Muscle layer of duodenum (tissue), 2 donors: Measurements from ENCODE around the gene SQOR.

Experiments
- H3K27ac ChIP-seq: one replicate; pipeline ENCODE4 v1.7.0; 2013; ENCODE audit warnings: mild to moderate bottlenecking, low read length
- H3K27me3 ChIP-seq: one replicate; pipeline ENCODE4 v1.7.0; 2013; ENCODE audit warnings: low read depth, mild to moderate bottlenecking, control low read depth, low read length
- H3K36me3 ChIP-seq, 2 donors: one replicate each; pipeline ENCODE4 v1.7.0; 2013; ENCODE audit warnings: low read length in 2 of 2, control low read depth in 1 of 2, mild to moderate bottlenecking in 1 of 2; ENCODE audit not compliant: insufficient read depth in 2 of 2, control insufficient read depth in 1 of 2
- H3K4me1 ChIP-seq, 2 donors: one replicate each; pipeline ENCODE4 v1.7.0; 2013; ENCODE audit warnings: low read length in 2 of 2, mild to moderate bottlenecking in 2 of 2, control low read depth in 1 of 2, moderate library complexity in 1 of 2; ENCODE audit not compliant: insufficient read depth in 2 of 2, control insufficient read depth in 1 of 2
- H3K4me3 ChIP-seq, 2 donors: one replicate each; pipeline ENCODE4 v1.7.0; 2013; ENCODE audit warnings: low read length in 2 of 2, low read depth in 1 of 2, mild to moderate bottlenecking in 1 of 2
- H3K9me3 ChIP-seq, 2 donors: one replicate each; pipeline ENCODE4 v1.7.0; 2013; ENCODE audit warnings: low read length in 2 of 2, control low read depth in 1 of 2, mild to moderate bottlenecking in 1 of 2; ENCODE audit not compliant: control insufficient read depth in 1 of 2
- donor health status: healthy.

SQOR gene

GRCh38 chr15:45634432-45635190 lies at the start of gene SQOR:
TSS of gene SQOR (plus strand) at chr15:45635029. CDS start at chr15:45658924, 23,895 bp downstream.
- Histone ChIP-seq H3K27me3 (no peaks in the 10 kb centered on the region), H3K36me3 (no peaks in the 10 kb centered on the region), H3K27ac (peak within 1 kb of the TSS; percentile 93), H3K4me1 (peaks cover 7 to 18% of the 10 kb centered on the region in 2 donors), H3K4me3 (peak within 1 kb of the TSS; percentile 85 to 93), H3K9me3 (no peaks in the 10 kb centered on the region)

GRCh38 chr15:45585069-45585791 lies 49.6 kb upstream of the SQOR start:
- Histone ChIP-seq H3K27me3 (no peaks in the 10 kb centered on the region), H3K4me3 (no peak overlapping the region), H3K36me3 (peaks cover 0 to 6% of the 10 kb centered on the region in 2 donors), H3K9me3 (no peaks in the 10 kb centered on the region), H3K27ac (no peak overlapping the region), H3K4me1 (peaks cover 11 to 31% of the 10 kb centered on the region in 2 donors)

GRCh38 chr15:45586125-45586524 lies 48.7 kb upstream of the SQOR start:
- peaks cover 11 to 39% of the 10 kb centered on the region in 2 donors for H3K4me1 ChIP-seq
- H3K36me3 ChIP-seq = peaks cover 0 to 6% of the 10 kb centered on the region in 2 donors
- H3K4me3 ChIP-seq = peak overlapping the region; percentile 89 to 99
- H3K27ac ChIP-seq = peak overlapping the region; percentile 99
- H3K9me3 ChIP-seq = no peaks in the 10 kb centered on the region
- H3K27me3 ChIP-seq = no peaks in the 10 kb centered on the region

GRCh38 chr15:45586601-45587094 lies 48.2 kb upstream of the SQOR start:
- Histone ChIP-seq H3K9me3 (no peaks in the 10 kb centered on the region), H3K36me3 (peaks cover 0 to 6% of the 10 kb centered on the region in 2 donors), H3K4me3 (peak overlapping the region; percentile 89 to 99), H3K4me1 (peaks cover 11 to 39% of the 10 kb centered on the region in 2 donors), H3K27me3 (no peaks in the 10 kb centered on the region), H3K27ac (peak overlapping the region; percentile 99)

- H3K4me3 ChIP-seq = peak within 1 kb of the TSS; percentile 89 to 99
- peaks cover 11 to 39% of the 10 kb centered on the region in 2 donors for H3K4me1 ChIP-seq
- no peaks in the 10 kb centered on the region for H3K27me3 ChIP-seq
- peak within 1 kb of the TSS; percentile 99 for H3K27ac ChIP-seq
- H3K36me3 ChIP-seq = peaks cover 1 to 6% of the 10 kb centered on the region in 2 donors
- H3K9me3 ChIP-seq = no peaks in the 10 kb centered on the region
Measured at GRCh38 chr15:45587095-45587862, 47.5 kb upstream of the SQOR start, which contains the start of gene BLOC1S6. TSS of gene BLOC1S6 (plus strand) at chr15:45587379. CDS start at chr15:45587444, 65 bp downstream.

- Histone ChIP-seq H3K27ac (peak overlapping the region; percentile 99), H3K27me3 (no peaks in the 10 kb centered on the region), H3K4me3 (peak overlapping the region; percentile 89 to 99), H3K4me1 (peaks cover 11 to 39% of the 10 kb centered on the region in 2 donors), H3K36me3 (peaks cover 3 to 6% of the 10 kb centered on the region in 2 donors), H3K9me3 (no peaks in the 10 kb centered on the region)
Measured at GRCh38 chr15:45587863-45588170, 47.0 kb upstream of the SQOR start.

- Histone ChIP-seq H3K27ac (peak overlapping the region; percentile 99), H3K4me1 (peaks cover 11 to 39% of the 10 kb centered on the region in 2 donors), H3K27me3 (no peaks in the 10 kb centered on the region), H3K9me3 (no peaks in the 10 kb centered on the region), H3K36me3 (peaks cover 3 to 9% of the 10 kb centered on the region in 2 donors), H3K4me3 (peak overlapping the region; percentile 89 to 99)
Measured at GRCh38 chr15:45588219-45588875, 46.5 kb upstream of the SQOR start.

GRCh38 chr15:45589256-45589655 lies 45.6 kb upstream of the SQOR start:
- H3K27ac ChIP-seq = no peak overlapping the region
- H3K9me3 ChIP-seq = no peaks in the 10 kb centered on the region
- H3K36me3 ChIP-seq = peaks cover 3 to 10% of the 10 kb centered on the region in 2 donors
- H3K4me3 ChIP-seq = peak overlapping the region; percentile 89 to 99
- no peaks in the 10 kb centered on the region for H3K27me3 ChIP-seq
- peaks cover 11 to 39% of the 10 kb centered on the region in 2 donors for H3K4me1 ChIP-seq

GRCh38 chr15:45594319-45594718 lies 40.5 kb upstream of the SQOR start:
- H3K27ac ChIP-seq = no peak overlapping the region
- H3K4me1 ChIP-seq = peaks cover 0 to 17% of the 10 kb centered on the region in 2 donors
- no peak overlapping the region for H3K4me3 ChIP-seq
- peaks cover 3 to 23% of the 10 kb centered on the region in 2 donors for H3K36me3 ChIP-seq
- H3K27me3 ChIP-seq = no peaks in the 10 kb centered on the region
- H3K9me3 ChIP-seq = no peaks in the 10 kb centered on the region

GRCh38 chr15:45594835-45595530 lies 39.8 kb upstream of the SQOR start:
- H3K27ac ChIP-seq = no peak overlapping the region
- peaks cover 3 to 23% of the 10 kb centered on the region in 2 donors for H3K36me3 ChIP-seq
- H3K9me3 ChIP-seq = no peaks in the 10 kb centered on the region
- H3K4me3 ChIP-seq = no peak overlapping the region
- H3K27me3 ChIP-seq = no peaks in the 10 kb centered on the region
- H3K4me1 ChIP-seq = peaks cover 0 to 10% of the 10 kb centered on the region in 2 donors
